Measurements from ENCODE around the gene EBF4.

Gene EBF4

DNA sequence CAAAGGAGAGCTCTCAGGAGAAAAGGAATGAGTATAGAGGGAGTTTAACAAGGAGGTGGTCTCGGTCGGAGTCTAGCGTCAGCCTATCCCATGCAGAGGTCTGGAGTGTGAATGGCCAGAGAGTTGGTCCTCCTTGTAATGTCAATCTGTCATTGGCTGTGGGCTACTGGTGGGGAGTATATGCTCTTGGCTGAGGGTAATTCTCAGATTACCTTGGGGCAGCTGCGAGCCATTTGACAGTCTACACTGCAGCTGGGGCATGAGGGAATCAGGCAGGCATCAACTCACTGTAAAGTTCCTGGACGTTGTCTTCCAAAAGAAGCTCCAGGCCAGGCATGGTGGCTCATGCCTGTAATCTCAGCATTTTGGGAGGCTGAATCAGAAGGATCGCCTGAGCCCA lies 48.1 kb downstream of the EBF4 start:
- TF ChIP-seq CTCF (IDR thresholded peaks at IDR 0.05; ENCODE audit: low read depth, low read length) = no peak

GRCh38 chr20:2741463-2741862 lies 48.9 kb downstream of the EBF4 start:
- no peak for TF ChIP-seq CTCF (IDR thresholded peaks at IDR 0.05; ENCODE audit: low read depth, low read length)
- no peak for DNase-seq (ENCODE audit: extremely low read depth, low read depth)

More for the DNA sequence above, 48.1 kb downstream of the EBF4 start:
- DNase-seq (ENCODE audit: extremely low read depth, low read depth) = no peak

DNA sequence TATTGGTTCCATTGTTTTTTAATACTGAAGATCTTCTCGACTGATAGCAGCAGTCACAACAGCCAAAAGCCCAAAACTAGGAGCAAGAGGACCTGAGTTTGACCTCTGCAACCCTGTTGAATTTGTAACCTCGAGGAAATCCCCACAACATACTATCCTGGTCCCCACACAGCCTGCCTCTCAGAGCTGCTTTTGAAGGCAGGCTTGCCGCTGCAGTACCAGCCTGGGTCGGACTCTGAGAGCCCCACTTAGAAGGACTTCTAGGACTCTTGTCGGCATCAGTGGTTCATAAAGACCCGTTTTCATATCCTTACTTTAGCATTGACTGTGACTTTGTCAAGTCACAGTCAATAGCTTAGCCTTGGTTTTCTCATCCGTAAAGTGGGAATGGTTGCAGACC lies 49.3 kb downstream of the EBF4 start:
- TF ChIP-seq CTCF (IDR thresholded peaks at IDR 0.05; ENCODE audit: low read depth, low read length) = no peak
- no peak for DNase-seq (ENCODE audit: extremely low read depth, low read depth)

- DNase-seq (ENCODE audit: extremely low read depth, low read depth) = no peak
Observed at GRCh38 chr20:2742431-2742830, 49.9 kb downstream of the EBF4 start.

DNA sequence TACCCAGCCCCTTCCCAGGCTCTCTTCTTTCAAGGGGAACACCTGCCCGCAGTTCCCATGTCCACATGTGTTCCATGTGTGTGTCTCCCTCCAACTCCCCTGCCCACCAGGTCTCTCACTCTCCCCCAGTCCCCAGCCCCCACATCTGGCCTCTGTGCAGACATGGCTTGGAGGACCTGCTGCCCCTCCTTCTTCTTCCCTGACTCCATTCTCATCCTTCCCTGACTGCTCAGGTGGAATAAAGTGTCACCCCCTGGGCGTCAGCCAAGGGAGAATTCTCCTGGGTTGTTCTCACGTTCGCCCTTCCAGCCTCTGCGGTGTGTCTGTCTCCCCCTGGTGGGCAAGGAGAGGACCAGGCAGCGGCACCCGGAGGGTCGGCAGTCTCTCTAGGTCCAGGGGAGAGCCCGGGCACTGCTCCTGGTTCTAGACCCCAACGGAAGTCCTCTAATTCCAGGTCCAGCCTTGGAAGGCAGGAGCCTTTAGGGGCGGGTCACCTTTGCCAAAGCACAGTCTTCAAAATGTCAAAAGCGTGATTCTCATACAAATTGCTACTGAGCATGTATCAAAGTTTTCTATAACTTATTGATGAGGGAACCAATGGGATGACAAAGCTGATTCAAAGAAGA lies 50.5 kb downstream of the EBF4 start:
- DNase-seq (ENCODE audit: extremely low read depth, low read depth) = no peak
- peak; percentile 85 for TF ChIP-seq CTCF (IDR thresholded peaks at IDR 0.05; ENCODE audit: low read depth, low read length)

More at GRCh38 chr20:2742431-2742830, 49.9 kb downstream of the EBF4 start:
- TF ChIP-seq CTCF (IDR thresholded peaks at IDR 0.05; ENCODE audit: low read depth, low read length) = no peak

- no peak for TF ChIP-seq CTCF (IDR thresholded peaks at IDR 0.05; ENCODE audit: low read depth, low read length)
- no peak for DNase-seq (ENCODE audit: extremely low read depth, low read depth)
Observed at GRCh38 chr20:2745060-2745910, 52.7 kb downstream of the EBF4 start.

- no peak for DNase-seq (ENCODE audit: extremely low read depth, low read depth)
- no peak for TF ChIP-seq CTCF (IDR thresholded peaks at IDR 0.05; ENCODE audit: low read depth, low read length)
Observed at GRCh38 chr20:2745936-2746635, 53.5 kb downstream of the EBF4 start.
